ENCODE results near the gene PFKP. TPM values are rescaled to one million over a fixed set of nuclear protein-coding genes. Genes with fewer than 3 reads are reported as not detected.
"Not testable (repeated sequence)": the region's sequence is repeated elsewhere in the genome, so short reads cannot be mapped to it uniquely, and the experiment has no call there.

PFKP gene
- total RNA-seq, 1 donor from 2014 or later: 361 TPM

- DNase-seq (ENCODE audit: low read depth) (no peak), FAIRE-seq (no peak)
- H3K4me1 Mint-ChIP-seq (ENCODE audit: low read depth, unreplicated experiment): peaks cover 29% of the 10 kb centered on the region
- Histone ChIP-seq H3K4me2 (ENCODE audit: low read length) (no peak overlapping the region), H3K9me3 (ENCODE audit: insufficient read depth, low read depth, low read length) (no peaks in the 10 kb centered on the region), H3K36me3 (ENCODE audit: insufficient read depth, low read length) (no peaks in the 10 kb centered on the region), H2AFZ (ENCODE audit: low read depth, low read length) (no peak overlapping the region), H3K79me2 (ENCODE audit: insufficient read depth, low read length) (no peaks in the 10 kb centered on the region), H3K4me1 (ENCODE audit: insufficient read depth, low read length) (peaks cover 4% of the 10 kb centered on the region), H3K9ac (ENCODE audit: low read length) (no peak overlapping the region), H3K27me3 (ENCODE audit: insufficient read depth, low read length) (no peaks in the 10 kb centered on the region), H3K4me3 (ENCODE audit: insufficient read depth, low read depth, low read length) (no peak overlapping the region), H3K27ac (ENCODE audit: low read depth, low read length) (no peak overlapping the region), H4K20me1 (ENCODE audit: insufficient read depth, low read length) (no peaks in the 10 kb centered on the region)
- H3K4me3 Mint-ChIP-seq (ENCODE audit: unreplicated experiment): no peak overlapping the region
- H3K27me3 Mint-ChIP-seq (ENCODE audit: low read depth, unreplicated experiment): no peaks in the 10 kb centered on the region
- peaks cover 3% of the 10 kb centered on the region for H3K9me3 Mint-ChIP-seq (ENCODE audit: unreplicated experiment)
- TF ChIP-seq EZH2 (IDR thresholded peaks at IDR 0.05; ENCODE audit: insufficient read depth, low read length) (no peak), CTCF (IDR thresholded peaks at IDR 0.05; ENCODE audit: insufficient read depth, low read depth, low read length) (no peak)
- no peak overlapping the region for H3K27ac Mint-ChIP-seq (ENCODE audit: unreplicated experiment)
- no peaks in the 10 kb centered on the region for H3K36me3 Mint-ChIP-seq (ENCODE audit: low read depth, unreplicated experiment)
These were observed 9.4 kb upstream of the PFKP start for GRCh38 chr10:3057946-3058345.

GRCh38 chr10:3059974-3060373 is 7.4 kb upstream of the PFKP start:
- no peak overlapping the region for H3K4me3 ChIP-seq (ENCODE audit: insufficient read depth, low read depth, low read length)
- H3K4me2 ChIP-seq (ENCODE audit: low read length): no peak overlapping the region
- H3K27me3 ChIP-seq (ENCODE audit: insufficient read depth, low read length): no peaks in the 10 kb centered on the region
- Mint-ChIP-seq H3K4me1 (ENCODE audit: low read depth, unreplicated experiment) (peaks cover 19% of the 10 kb centered on the region), H3K27me3 (ENCODE audit: low read depth, unreplicated experiment) (no peaks in the 10 kb centered on the region), H3K4me3 (ENCODE audit: unreplicated experiment) (no peak overlapping the region), H3K9me3 (ENCODE audit: unreplicated experiment) (no peaks in the 10 kb centered on the region), H3K27ac (ENCODE audit: unreplicated experiment) (no peak overlapping the region), H3K36me3 (ENCODE audit: low read depth, unreplicated experiment) (no peaks in the 10 kb centered on the region)
- H4K20me1 ChIP-seq (ENCODE audit: insufficient read depth, low read length): no peaks in the 10 kb centered on the region
- no peaks in the 10 kb centered on the region for H3K36me3 ChIP-seq (ENCODE audit: insufficient read depth, low read length)
- H3K79me2 ChIP-seq (ENCODE audit: insufficient read depth, low read length): no peaks in the 10 kb centered on the region
- DNase-seq (ENCODE audit: low read depth) (no peak), FAIRE-seq (no peak)
- H3K9ac ChIP-seq (ENCODE audit: low read length): no peak overlapping the region
- no peak overlapping the region for H3K27ac ChIP-seq (ENCODE audit: low read depth, low read length)
- peaks cover 4% of the 10 kb centered on the region for H3K4me1 ChIP-seq (ENCODE audit: insufficient read depth, low read length)
- no peak overlapping the region for H2AFZ ChIP-seq (ENCODE audit: low read depth, low read length)
- no peak for TF ChIP-seq CTCF (IDR thresholded peaks at IDR 0.05; ENCODE audit: insufficient read depth, low read depth, low read length)
- TF ChIP-seq EZH2 (IDR thresholded peaks at IDR 0.05; ENCODE audit: insufficient read depth, low read length): no peak
- H3K9me3 ChIP-seq (ENCODE audit: insufficient read depth, low read depth, low read length): no peaks in the 10 kb centered on the region

GRCh38 chr10:3060481-3060889 is 6.9 kb upstream of the PFKP start:
- no peaks in the 10 kb centered on the region for H4K20me1 ChIP-seq (ENCODE audit: insufficient read depth, low read length)
- peaks cover 16% of the 10 kb centered on the region for H3K4me1 Mint-ChIP-seq (ENCODE audit: low read depth, unreplicated experiment)
- H3K27me3 Mint-ChIP-seq (ENCODE audit: low read depth, unreplicated experiment): no peaks in the 10 kb centered on the region
- TF ChIP-seq CTCF (IDR thresholded peaks at IDR 0.05; ENCODE audit: insufficient read depth, low read depth, low read length): no peak
- TF ChIP-seq EZH2 (IDR thresholded peaks at IDR 0.05; ENCODE audit: insufficient read depth, low read length): no peak
- H3K36me3 Mint-ChIP-seq (ENCODE audit: low read depth, unreplicated experiment): no peaks in the 10 kb centered on the region
- no peak overlapping the region for H3K4me3 Mint-ChIP-seq (ENCODE audit: unreplicated experiment)
- H3K9me3 ChIP-seq (ENCODE audit: insufficient read depth, low read depth, low read length): no peaks in the 10 kb centered on the region
- no peak overlapping the region for H3K4me3 ChIP-seq (ENCODE audit: insufficient read depth, low read depth, low read length)
- no peak for FAIRE-seq
- no peak overlapping the region for H2AFZ ChIP-seq (ENCODE audit: low read depth, low read length)
- H3K4me2 ChIP-seq (ENCODE audit: low read length): no peak overlapping the region
- H3K4me1 ChIP-seq (ENCODE audit: insufficient read depth, low read length): peaks cover 4% of the 10 kb centered on the region
- H3K9ac ChIP-seq (ENCODE audit: low read length): no peak overlapping the region
- H3K9me3 Mint-ChIP-seq (ENCODE audit: unreplicated experiment): no peaks in the 10 kb centered on the region
- no peaks in the 10 kb centered on the region for H3K36me3 ChIP-seq (ENCODE audit: insufficient read depth, low read length)
- H3K27ac ChIP-seq (ENCODE audit: low read depth, low read length): no peak overlapping the region
- H3K27ac Mint-ChIP-seq (ENCODE audit: unreplicated experiment): no peak overlapping the region
- no peaks in the 10 kb centered on the region for H3K27me3 ChIP-seq (ENCODE audit: insufficient read depth, low read length)
- no peak for DNase-seq (ENCODE audit: low read depth)
- no peaks in the 10 kb centered on the region for H3K79me2 ChIP-seq (ENCODE audit: insufficient read depth, low read length)

GRCh38 chr10:3061323-3061898 is 5.9 kb upstream of the PFKP start:
- H3K4me1 Mint-ChIP-seq (ENCODE audit: low read depth, unreplicated experiment): peaks cover 12% of the 10 kb centered on the region
- H3K27ac ChIP-seq (ENCODE audit: low read depth, low read length); H4K20me1 ChIP-seq (ENCODE audit: insufficient read depth, low read length); H3K9me3 ChIP-seq (ENCODE audit: insufficient read depth, low read depth, low read length); H3K9ac ChIP-seq (ENCODE audit: low read length); H3K36me3 ChIP-seq (ENCODE audit: insufficient read depth, low read length); H3K4me3 ChIP-seq (ENCODE audit: insufficient read depth, low read depth, low read length); H3K4me1 ChIP-seq (ENCODE audit: insufficient read depth, low read length); FAIRE-seq; H3K27ac Mint-ChIP-seq (ENCODE audit: unreplicated experiment); H3K36me3 Mint-ChIP-seq (ENCODE audit: low read depth, unreplicated experiment); H3K4me2 ChIP-seq (ENCODE audit: low read length); H3K27me3 Mint-ChIP-seq (ENCODE audit: low read depth, unreplicated experiment); H3K9me3 Mint-ChIP-seq (ENCODE audit: unreplicated experiment); H3K4me3 Mint-ChIP-seq (ENCODE audit: unreplicated experiment); H2AFZ ChIP-seq (ENCODE audit: low read depth, low read length); H3K79me2 ChIP-seq (ENCODE audit: insufficient read depth, low read length); H3K27me3 ChIP-seq (ENCODE audit: insufficient read depth, low read length); DNase-seq (ENCODE audit: low read depth): not testable (repeated sequence)

Measured in astrocyte (in vitro differentiated cells and primary cell).